Ovary (tissue), 9 donors: ENCODE results near the gene NLRC4. TPM values are rescaled to one million over a fixed set of nuclear protein-coding genes. Genes with fewer than 3 reads are reported as not detected.

Experiments
- DNase-seq, 5 donors: peaks; one replicate each; pipeline ENCODE4 v3.0.0-alpha.2; 2019 to 2020
- H3K27ac ChIP-seq, 2 donors: fragments of 200-600 bp; one replicate each; pipeline versions ENCODE4 v1.5.1 to v1.8.0; 2019 to 2022
- H3K27me3 ChIP-seq: fragments of 200-600 bp; one replicate; pipeline ENCODE4 v1.8.0; 2022
- H3K36me3 ChIP-seq: fragments of 200-600 bp; sonication (generic); one replicate; pipeline ENCODE4 v1.5.1; 2019
- H3K4me1 ChIP-seq: one replicate; pipeline ENCODE4 v1.8.1; 2013; ENCODE audit warnings: mild to moderate bottlenecking, moderate library complexity; ENCODE audit not compliant: insufficient read depth
- H3K4me3 ChIP-seq: fragments of 200-600 bp; sonication (generic); one replicate; pipeline ENCODE4 v1.5.1; 2017
- H3K9me3 ChIP-seq, 2 donors: fragments of 200-600 bp in 1 of 2; sonication (generic) in 1 of 2; one replicate each; pipeline versions ENCODE4 v1.5.1 to v1.8.1; 2013 to 2019; ENCODE audit warnings: mild to moderate bottlenecking in 1 of 2, moderate library complexity in 1 of 2
- CTCF ChIP-seq, 3 donors: fragments of 450-650 bp in 2 of 3; fragments of 200-600 bp in 1 of 3; IDR thresholded peaks; one replicate each; pipeline versions ENCODE4 v1.5.1 to v1.8.0; 2016 to 2022; ENCODE audit warnings: antibody characterized with exemption in 3 of 3, mild to moderate bottlenecking in 1 of 3
- EP300 ChIP-seq: sonication (generic); formaldehyde crosslinking; IDR thresholded peaks from one replicate; pipeline ENCODE4 v1.6.1; 2017; ENCODE audit warnings: antibody characterized with exemption
- POLR2A ChIP-seq: fragments of 450-650 bp; IDR thresholded peaks from one replicate; pipeline ENCODE4 v1.6.1; 2017; ENCODE audit warnings: antibody characterized with exemption, mild to moderate bottlenecking, moderate library complexity
- WGBS, 3 donors: extraction: QIAGEN DNeasy Blood & Tissue Kit in 1 of 3; methylation state at CpG; one replicate each; pipeline versions ENCODE4 v1.1.5 to v1.1.7; 2013 to 2017; 5-methylcytosine and 5-hydroxymethylcytosine counted together
- intact Hi-C, 4 donors: fragments of 100-400 bp; cut with DNase I; formaldehyde crosslinking; loops; one replicate each; pipeline versions ENCODE4 v1.11.0 to v1.15.1; 2022 to 2023
- polyA plus RNA-seq, 2 donors: library from polyadenylated mRNA; stranded (reverse); fragments of 200-250 nt in 1 of 2; fragments of 350-450 nt in 1 of 2; fragmentation: Illumina TruSeq in 1 of 2; extraction: RNeasy Lipid Tissue Mini Kit (QIAGEN cat#74804) in 1 of 2; gene quantifications; one replicate each; pipeline ENCODE4 v1.2.3, GENCODE V29; 2013 to 2014
- total RNA-seq, 7 donors: library from RNA; depleted of rRNA in 2 of 7; stranded (reverse); fragments of >200 nt in 2 of 7; fragmentation: NEBNext Ultra II Directional in 3 of 7; extraction: Animal tissue kit (Norgen Biotek cat#: 25700) in 3 of 7; gene quantifications; one replicate each; pipeline versions ENCODE4 v1.1.0 to v1.2.4, GENCODE V29; 2016 to 2023
- donor health status: DM: no; HTN: no; CAD: no; lungs with moderate emphysema.
- donor health status: DM: no; HTN: no; CAD: no.
- donor health status: Bipolar disorder and iron deficiency.
- donor health status: DM: yes; HTN: yes; CAD: no.
- donor health status: DM: no; HTN: no; CAD: no.
- donor health status: DM: yes; HTN: yes; CAD: no.

NLRC4 gene
- total and polyA plus RNA-seq, 9 donors = 0.15 to 1.8 (median 0.38) TPM

- no peak for DNase-seq
- 84 to 93% (median 85%) methylated on average over 2 of the region's 2 CpGs for WGBS, 3 donors
Measured at GRCh38 chr2:32237996-32238395, 26.7 kb downstream of the NLRC4 start.

DNA sequence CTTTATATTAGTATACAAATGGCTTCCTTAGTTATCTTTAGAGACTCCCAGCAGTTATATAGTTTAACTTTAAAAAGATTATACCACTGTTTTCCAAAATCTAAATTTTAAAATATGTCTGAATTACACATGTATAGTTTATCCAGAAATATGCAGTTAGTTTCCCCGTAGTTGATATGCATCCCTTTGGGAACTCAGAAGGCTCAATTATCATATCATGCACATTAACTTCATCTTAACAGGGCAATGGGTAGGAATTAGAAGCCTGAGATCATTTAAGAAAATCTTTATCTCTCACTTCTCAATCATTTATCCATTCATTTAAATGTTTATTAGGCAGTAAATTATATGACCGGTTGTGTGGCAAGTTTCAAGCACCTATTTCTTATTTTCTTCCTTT is 27.2 kb downstream of the NLRC4 start:
- TF ChIP-seq POLR2A (no peak), EP300 (no peak), CTCF (IDR thresholded peaks at IDR 0.05) (no peak)
- Histone ChIP-seq H3K4me1 (no peaks in the 10 kb centered on the region), H3K9me3 (no peaks in the 10 kb centered on the region), H3K27me3 (no peaks in the 10 kb centered on the region), H3K36me3 (no peaks in the 10 kb centered on the region), H3K27ac (no peak overlapping the region), H3K4me3 (no peak overlapping the region)
- 93 to 95% (median 95%) methylated on average over 2 of the region's 2 CpGs for WGBS, 3 donors
- intact Hi-C loops = no loop called here
- DNase-seq = no peak

More at GRCh38 chr2:32237996-32238395, 26.7 kb downstream of the NLRC4 start:
- TF ChIP-seq EP300 (no peak), CTCF (IDR thresholded peaks at IDR 0.05) (no peak), POLR2A (no peak)
- no peaks in the 10 kb centered on the region for H3K4me1 ChIP-seq
- H3K27ac ChIP-seq = no peak overlapping the region
- intact Hi-C loops = no loop called here
- H3K27me3 ChIP-seq = no peaks in the 10 kb centered on the region
- H3K9me3 ChIP-seq = no peaks in the 10 kb centered on the region
- no peak overlapping the region for H3K4me3 ChIP-seq
- no peaks in the 10 kb centered on the region for H3K36me3 ChIP-seq

DNA sequence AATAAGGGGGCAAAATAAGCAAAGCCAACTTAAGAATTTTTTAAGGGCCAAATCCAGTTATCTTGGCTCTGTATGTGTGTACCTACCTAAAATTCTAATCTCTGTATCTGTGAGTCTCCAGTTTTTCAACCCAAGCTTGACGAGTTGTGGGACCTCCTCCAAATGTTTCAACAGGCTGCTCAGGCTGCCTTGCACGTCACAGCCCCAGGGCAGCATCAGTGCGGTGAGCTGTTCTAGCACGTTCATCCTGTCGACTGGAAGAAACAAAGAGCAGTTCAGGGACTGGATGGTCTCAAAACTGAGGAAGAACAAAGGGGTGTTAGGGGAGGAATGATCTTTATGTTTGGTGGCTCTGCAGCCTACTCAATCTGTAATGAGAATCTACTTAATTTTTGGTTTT is 29.4 kb downstream of the NLRC4 start:
- Histone ChIP-seq H3K27me3 (no peaks in the 10 kb centered on the region), H3K4me1 (no peaks in the 10 kb centered on the region), H3K36me3 (no peaks in the 10 kb centered on the region), H3K9me3 (no peaks in the 10 kb centered on the region), H3K4me3 (no peak overlapping the region), H3K27ac (no peak overlapping the region)
- DNase-seq = no peak
- TF ChIP-seq CTCF (IDR thresholded peaks at IDR 0.05) (no peak), EP300 (no peak), POLR2A (no peak)
- intact Hi-C loops = no loop called here
- WGBS, 3 donors = 89 to 92% (median 90%) methylated on average over 5 of the region's 5 CpGs

DNA sequence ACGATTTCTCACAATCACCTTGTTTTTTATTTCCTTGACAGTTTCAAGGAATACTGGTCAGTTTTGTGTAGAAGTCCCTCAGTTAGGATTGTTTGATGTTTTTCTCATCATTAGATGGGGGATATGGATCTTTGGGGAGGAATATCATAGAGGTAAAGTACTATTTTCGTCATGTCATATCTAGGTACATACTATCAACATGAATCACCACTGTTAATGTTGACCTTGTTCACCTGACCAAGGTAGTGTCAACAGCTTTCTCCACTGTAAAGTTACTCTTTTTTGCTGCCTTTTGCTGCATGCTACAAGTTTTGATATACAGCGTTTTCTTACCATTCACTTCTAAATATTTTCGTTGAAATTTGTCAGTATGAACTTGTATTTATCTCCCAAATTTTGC is 32.7 kb downstream of the NLRC4 start:
- H3K4me3 ChIP-seq = no peak overlapping the region
- no peaks in the 10 kb centered on the region for H3K27me3 ChIP-seq
- no peak overlapping the region for H3K27ac ChIP-seq
- no peaks in the 10 kb centered on the region for H3K36me3 ChIP-seq
- 84 to 94% (median 93%) methylated on average over 4 of the region's 4 CpGs for WGBS, 3 donors
- H3K4me1 ChIP-seq = no peaks in the 10 kb centered on the region
- intact Hi-C loops = no loop called here
- TF ChIP-seq POLR2A (no peak), EP300 (no peak)
- no peak for DNase-seq
- H3K9me3 ChIP-seq = no peaks in the 10 kb centered on the region

GRCh38 chr2:32229635-32230034 is 35.1 kb downstream of the NLRC4 start:
- Histone ChIP-seq H3K4me1 (no peaks in the 10 kb centered on the region), H3K9me3 (no peaks in the 10 kb centered on the region), H3K27me3 (no peaks in the 10 kb centered on the region), H3K27ac (no peak overlapping the region), H3K4me3 (no peak overlapping the region), H3K36me3 (no peaks in the 10 kb centered on the region)
- TF ChIP-seq POLR2A = no peak
- no peak for TF ChIP-seq CTCF (IDR thresholded peaks at IDR 0.05)
- no peak for TF ChIP-seq EP300
- intact Hi-C loops = no loop called here
- DNase-seq = no peak
- WGBS, 3 donors = 3 to 5% (median 3%) methylated on average over 1 of the region's 1 CpG
